GM10847 (cell line): ENCODE measurements around the gene EBPL.

Experiments
- POLR2A ChIP-seq: IDR thresholded peaks from 2 replicates; pipeline ENCODE4 v1.6.1; 2011; ENCODE audit not compliant: insufficient read length; ENCODE audit errors: extremely low read depth

The EBPL gene

GRCh38 chr13:49690995-49691784 lies at the start of gene EBPL:
EBPL (minus strand) TSS chr13:49691486; CDS start chr13:49691424, 62 bp downstream.
- peak; percentile 52 for TF ChIP-seq POLR2A

- TF ChIP-seq POLR2A = no peak
These were observed 49.6 kb upstream of the EBPL start for GRCh38 chr13:49740870-49741269.

GRCh38 chr13:49739498-49740187 lies 48.4 kb upstream of the EBPL start:
- TF ChIP-seq POLR2A = no peak

DNA sequence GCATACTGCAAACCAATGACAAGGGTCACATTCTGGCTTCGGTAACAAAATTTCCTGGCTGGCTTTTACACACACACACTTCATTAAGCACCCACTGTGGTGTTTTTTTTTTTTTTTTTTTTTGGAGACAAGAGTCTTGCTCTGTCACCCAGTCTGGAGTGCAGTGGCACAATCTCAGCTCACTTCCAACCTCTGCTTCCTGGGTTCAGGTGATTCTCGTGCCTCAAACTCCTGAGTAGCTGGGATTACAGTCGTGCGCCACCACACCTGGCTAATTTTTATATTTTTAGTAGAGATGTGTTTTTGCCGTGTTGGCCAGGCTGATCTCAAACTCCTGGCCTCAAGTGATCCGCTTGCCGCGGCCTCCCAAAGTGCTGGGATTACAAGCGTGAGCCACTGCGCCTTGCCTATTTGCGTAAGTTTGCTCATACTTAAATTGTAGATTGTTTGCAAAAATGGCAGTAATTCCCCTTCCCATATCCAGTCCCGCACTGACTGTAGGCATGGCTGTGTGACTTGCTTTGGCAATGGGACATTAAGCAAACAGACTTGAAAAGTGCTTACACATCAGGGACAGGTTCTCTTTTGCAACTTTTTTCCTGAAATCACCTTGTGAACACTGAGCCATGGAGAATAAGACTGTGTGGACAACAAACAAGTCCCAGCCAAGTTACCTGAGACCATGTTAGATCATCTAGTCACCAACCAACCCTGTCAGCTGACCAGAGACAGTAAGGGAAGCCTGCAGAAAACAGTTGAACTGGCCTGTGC lies 42.1 kb upstream of the EBPL start:
- no peak for TF ChIP-seq POLR2A

GRCh38 chr13:49731766-49732165 lies 40.5 kb upstream of the EBPL start:
- no peak for TF ChIP-seq POLR2A

- no peak for TF ChIP-seq POLR2A
These were observed 25.3 kb upstream of the EBPL start for GRCh38 chr13:49716615-49717014.

GRCh38 chr13:49714757-49715156 lies 23.5 kb upstream of the EBPL start:
- TF ChIP-seq POLR2A = no peak

DNA sequence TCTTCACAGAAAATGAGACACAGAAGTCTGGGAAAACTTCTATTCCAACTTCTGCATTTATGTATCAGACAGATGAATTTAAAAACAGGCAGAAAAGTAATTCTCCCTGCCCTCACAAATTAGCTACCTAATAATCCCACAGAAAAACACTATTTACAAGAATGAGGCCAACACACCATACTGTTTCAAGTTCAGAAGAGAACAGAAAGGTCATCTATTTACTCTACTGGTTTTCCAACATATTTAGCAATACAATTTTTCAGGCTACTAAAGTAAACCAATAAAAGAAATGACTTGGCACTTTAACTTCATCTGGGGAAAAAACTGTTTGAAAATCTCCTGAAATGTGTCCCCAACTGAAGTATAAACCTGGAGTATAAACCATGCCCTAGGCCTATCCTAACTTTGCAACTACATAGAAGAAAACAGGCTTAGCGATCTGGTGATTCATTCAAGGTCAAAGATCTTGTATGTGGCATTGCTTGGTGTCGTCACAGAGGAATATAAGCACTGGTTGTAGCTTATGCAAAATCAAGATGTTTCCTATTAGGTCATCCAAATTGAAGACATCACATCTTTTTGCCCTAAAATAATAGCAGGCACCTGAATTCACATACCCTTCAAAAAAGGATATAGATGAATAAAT lies 20.1 kb upstream of the EBPL start:
- no peak for TF ChIP-seq POLR2A

GRCh38 chr13:49701491-49701890 lies 10.2 kb upstream of the EBPL start:
- TF ChIP-seq POLR2A = no peak

DNA sequence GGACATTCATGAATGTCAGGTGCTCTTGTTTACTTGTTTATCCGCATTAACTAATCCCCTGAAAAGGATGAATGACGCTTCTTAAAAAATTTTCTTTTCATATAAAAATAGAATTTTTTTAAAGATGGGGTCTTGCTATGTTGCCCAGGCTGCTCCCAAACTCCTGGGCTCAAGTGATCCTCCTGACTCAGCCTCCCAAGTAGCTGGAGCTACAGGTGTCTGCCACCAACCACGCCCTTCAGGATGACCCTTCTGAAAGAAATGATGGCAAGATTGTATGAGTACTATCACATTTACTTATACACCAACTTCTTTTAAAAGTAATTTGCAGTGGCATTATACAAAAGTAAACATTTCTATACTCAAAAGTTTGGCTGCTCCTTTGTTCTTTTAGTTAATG lies 6.2 kb upstream of the EBPL start:
- TF ChIP-seq POLR2A = no peak

DNA sequence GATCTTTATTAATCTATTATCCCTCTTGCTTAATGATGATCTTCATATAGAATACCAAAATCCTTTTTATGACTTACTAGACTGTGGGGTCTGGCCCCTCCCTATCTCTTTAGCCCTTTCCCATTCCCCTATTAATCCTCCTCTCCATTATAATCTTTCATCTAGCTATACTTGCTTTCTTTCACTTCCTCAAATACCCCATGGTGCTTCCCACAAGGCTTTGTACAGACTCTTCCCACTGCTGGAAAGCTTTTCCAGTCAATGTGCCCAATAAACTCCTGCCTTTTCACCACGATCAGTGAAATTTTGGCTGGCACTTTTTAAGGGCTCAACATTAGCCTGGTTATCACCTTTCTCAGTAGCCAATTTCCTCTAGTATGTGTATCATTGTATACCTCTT lies 3.2 kb upstream of the EBPL start:
- TF ChIP-seq POLR2A = no peak

- no peak for TF ChIP-seq POLR2A
These were observed 2.6 kb upstream of the EBPL start for GRCh38 chr13:49693877-49694276.

DNA sequence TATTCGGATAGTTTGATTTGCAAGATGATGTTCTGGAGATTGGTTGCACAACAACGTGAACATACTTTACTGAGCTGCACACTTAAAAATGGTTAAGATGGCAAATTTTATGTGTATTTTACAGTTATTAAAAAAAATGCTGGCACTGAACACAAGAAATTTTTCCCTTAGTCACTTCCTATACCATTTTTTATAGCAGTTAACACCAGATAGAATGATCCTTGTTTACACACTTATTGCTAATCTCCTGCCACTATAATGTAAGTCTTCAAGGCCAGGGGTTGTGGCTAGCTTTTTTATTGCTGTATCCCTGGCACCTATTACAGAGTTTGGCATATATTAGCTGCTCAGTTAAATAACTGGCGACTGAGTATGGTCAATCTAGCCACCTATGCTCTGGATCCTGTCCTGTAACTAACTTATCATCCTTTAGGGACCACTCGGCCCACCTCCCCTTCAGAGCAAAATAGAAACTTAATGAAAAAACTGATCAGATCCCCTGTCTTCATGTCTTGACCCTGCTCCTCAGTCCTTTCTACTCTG lies 2.0 kb upstream of the EBPL start:
- no peak for TF ChIP-seq POLR2A

DNA sequence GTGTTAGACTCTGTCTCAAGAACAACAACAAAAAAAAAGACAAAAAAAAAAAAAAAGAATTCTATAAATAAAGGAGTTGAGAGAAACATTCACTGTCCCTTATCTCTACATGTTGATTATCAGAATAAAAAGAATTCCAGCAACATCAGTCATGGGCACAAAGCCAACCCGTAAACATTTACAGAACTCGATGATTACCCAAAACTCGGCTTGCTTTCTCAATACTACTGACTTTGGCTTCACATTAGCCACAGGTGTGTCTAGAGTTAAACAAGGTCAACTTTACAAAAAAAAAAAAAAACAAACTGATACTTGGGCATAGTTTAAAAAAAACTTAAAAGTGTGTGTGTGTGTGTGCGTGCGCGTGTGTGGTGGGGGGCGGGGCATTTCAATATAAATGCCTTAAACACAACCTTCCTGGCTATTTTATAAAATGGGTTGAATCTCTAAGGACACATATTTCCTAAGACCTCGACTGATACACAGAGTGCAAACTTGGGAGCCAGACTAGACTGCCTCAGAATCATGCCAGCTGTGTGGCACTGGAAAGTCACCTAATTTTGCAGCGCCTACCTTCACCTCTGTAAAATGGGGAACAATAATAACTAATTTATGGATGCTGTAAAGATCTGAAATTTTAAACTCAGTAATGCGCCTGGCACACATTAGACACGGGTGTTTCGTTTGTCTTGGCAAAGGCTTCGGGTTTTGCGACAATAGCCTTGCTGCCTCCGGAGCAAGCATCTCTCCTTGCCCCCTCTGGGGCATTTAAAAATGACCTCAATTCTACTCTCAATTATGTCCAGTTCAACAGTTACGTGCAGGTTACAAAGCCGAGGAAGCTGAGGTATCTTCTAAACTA lies 922 bp downstream of the EBPL start:
- TF ChIP-seq POLR2A = no peak
